K562 (cell line): ENCODE results near the gene FERMT3. TPM values are rescaled to one million over a fixed set of nuclear protein-coding genes. Genes with fewer than 3 reads are reported as not detected.

ENCODE experiments used
- BCOR ChIP-seq: fragments of 450-650 bp; IDR thresholded peaks from 2 replicates; pipeline ENCODE4 v1.6.1; 2016
- CAMTA2 ChIP-seq: fragments of 250-450 bp; sonication (Bioruptor Pico); conservative IDR thresholded peaks from 2 replicates; pipeline ENCODE4 v1.5.1; 2022
- CGGBP1 ChIP-seq: fragments of 250-450 bp; sonication (Bioruptor Pico); IDR thresholded peaks from 2 replicates; pipeline ENCODE4 v1.9.0; 2021; ENCODE audit warnings: mild to moderate bottlenecking
- CHD2 ChIP-seq: IDR thresholded peaks from 2 replicates; pipeline ENCODE4 v1.6.1; 2011; ENCODE audit warnings: low read depth, low read length
- IFI16 ChIP-seq: fragments of 250-450 bp; sonication (Bioruptor Pico); IDR thresholded peaks from 2 replicates; pipeline ENCODE4 v2.1.2; 2022; ENCODE audit warnings: mild to moderate bottlenecking, inconsistent platforms
- JUND ChIP-seq, 2 experiments: IDR thresholded peaks; 2 replicates in 1 of 2; 3 replicates in 1 of 2; pipeline ENCODE4 v1.6.1; 2011; ENCODE audit warnings: borderline replicate concordance in 2 of 2, low read depth in 2 of 2, low read length in 2 of 2, improper control_type of control experiment in 1 of 2, missing biosample characterization in 1 of 2, missing genetic modification characterization in 1 of 2, missing genetic modification reagents in 1 of 2
- KAT8 ChIP-seq: fragments of 450-650 bp; IDR thresholded peaks from 2 replicates; pipeline ENCODE4 v1.6.1; 2016; ENCODE audit warnings: low read depth, mild to moderate bottlenecking
- KLF16 ChIP-seq: IDR thresholded peaks from 2 replicates; pipeline ENCODE4 v1.6.1; 2016; ENCODE audit warnings: antibody characterized with exemption
- NELFE ChIP-seq: IDR thresholded peaks from 2 replicates; pipeline ENCODE4 v1.6.1; 2011; ENCODE audit warnings: mild to moderate bottlenecking; ENCODE audit not compliant: insufficient read depth, insufficient read length
- NR2C1 ChIP-seq, 2 experiments: fragments of 450-650 bp; IDR thresholded peaks; 2 replicates each; pipeline ENCODE4 v1.6.1; 2017; ENCODE audit warnings: mild to moderate bottlenecking in 2 of 2, antibody characterized with exemption in 1 of 2, inconsistent platforms in 1 of 2, missing compliant biosample characterization in 1 of 2, missing genetic modification characterization in 1 of 2
- NR4A1 ChIP-seq, 2 experiments: fragments of 250-450 bp in 1 of 2; fragments of 450-650 bp in 1 of 2; sonication (Bioruptor Pico) in 1 of 2; IDR thresholded peaks; 2 replicates each; pipeline versions ENCODE4 v1.4.0 to v1.6.1; 2016 to 2020; ENCODE audit warnings: mild to moderate bottlenecking in 2 of 2, missing compliant biosample characterization in 1 of 2, missing genetic modification characterization in 1 of 2, moderate library complexity in 1 of 2
- PRMT5 ChIP-seq: sonication (generic); formaldehyde crosslinking; IDR thresholded peaks from 2 replicates; pipeline ENCODE4 v1.5.0; 2020; ENCODE audit warnings: missing genetic modification reagents
- PTRF ChIP-seq: fragments of 450-650 bp; IDR thresholded peaks from 2 replicates; pipeline ENCODE4 v1.6.1; 2016; ENCODE audit warnings: mild to moderate bottlenecking, missing genetic modification characterization, missing compliant biosample characterization
- RNF2 ChIP-seq: sonication (generic); IDR thresholded peaks from 2 replicates; pipeline ENCODE4 v1.6.1; 2016
- SAP30 ChIP-seq: fragments of 200-600 bp; sonication (generic); IDR thresholded peaks from 2 replicates; pipeline ENCODE4 v1.6.1; 2012; ENCODE audit warnings: borderline replicate concordance, low read depth, mild to moderate bottlenecking, moderate library complexity, low read length, control low read depth, inconsistent platforms; ENCODE audit not compliant: insufficient read depth, poor library complexity, severe bottlenecking
- SMC3 ChIP-seq: conservative IDR thresholded peaks from 2 replicates; pipeline ENCODE4 v1.6.1; 2011; ENCODE audit warnings: low read depth, low read length, improper control_type of control experiment; ENCODE audit not compliant: insufficient read depth
- SNIP1 ChIP-seq: fragments of 450-650 bp; IDR thresholded peaks from 2 replicates; pipeline ENCODE4 v1.7.1; 2017; ENCODE audit warnings: low read depth, mild to moderate bottlenecking
- SP1 ChIP-seq: sonication (generic); formaldehyde crosslinking; IDR thresholded peaks from 2 replicates; pipeline ENCODE4 v1.8.1; 2022; ENCODE audit warnings: mild to moderate bottlenecking, missing genetic modification reagents
- TAF1 ChIP-seq: IDR thresholded peaks from 2 replicates; pipeline ENCODE4 v1.6.1; 2011; ENCODE audit warnings: mild to moderate bottlenecking, low read length, moderate library complexity; ENCODE audit not compliant: insufficient read depth, control insufficient read depth, severe bottlenecking; ENCODE audit errors: extremely low read depth
- TAL1 ChIP-seq: fragments of 450-650 bp; IDR thresholded peaks from 2 replicates; pipeline ENCODE4 v1.6.1; 2016; ENCODE audit warnings: mild to moderate bottlenecking
- TSC22D4 ChIP-seq: fragments of 450-650 bp; IDR thresholded peaks from 2 replicates; pipeline ENCODE4 v1.6.1; 2016; ENCODE audit warnings: missing genetic modification characterization, missing biosample characterization, control low read depth
- ZBTB7A ChIP-seq: IDR thresholded peaks from 2 replicates; pipeline ENCODE4 v1.6.1; 2011; ENCODE audit warnings: low read depth, mild to moderate bottlenecking, low read length, moderate library complexity, borderline replicate concordance; ENCODE audit not compliant: control insufficient read depth
- ZFP36 ChIP-seq: fragments of 150-350 bp; IDR thresholded peaks from 2 replicates; pipeline ENCODE4 v1.6.1; 2018; ENCODE audit warnings: low read length, low read depth; ENCODE audit not compliant: partially characterized antibody
- ZNF239 ChIP-seq: fragments of 250-450 bp; sonication (Bioruptor Pico); IDR thresholded peaks from 2 replicates; pipeline ENCODE4 v1.4.0; 2020; ENCODE audit warnings: mild to moderate bottlenecking
- ZNF507 ChIP-seq: conservative IDR thresholded peaks from 2 replicates; pipeline ENCODE4 v1.6.1; 2017; ENCODE audit warnings: missing genetic modification characterization, missing compliant biosample characterization
- ZNF699 ChIP-seq: fragments of 250-450 bp; sonication (Bioruptor Pico); IDR thresholded peaks from 2 replicates; pipeline ENCODE4 v1.8.0; 2021; ENCODE audit warnings: mild to moderate bottlenecking, moderate library complexity; ENCODE audit not compliant: insufficient replicate concordance
- polyA plus RNA-seq, 8 experiments: library from polyadenylated mRNA; depleted of rRNA in 4 of 8; stranded (reverse) in 5 of 8; unstranded in 3 of 8; fragments of >200 nt; fragmentation: Nextera tagmentation in 2 of 8; fragmentation: Illumina TruSeq in 1 of 8; extraction: Ambion mirVana in 2 of 8; extraction: Trizol in 1 of 8; gene quantifications; 2 replicates each; pipeline versions ENCODE4 v1.2.1 to v1.2.3, GENCODE V29; 2011 to 2014; ENCODE audit warnings: inconsistent platforms in 1 of 8, missing spikeins in 1 of 8
- total RNA-seq, 7 experiments: library from RNA; depleted of rRNA in 6 of 7; stranded (reverse); fragments of >200 nt in 6 of 7; fragmentation: Illumina TruSeq in 2 of 7; extraction: Trizol in 2 of 7; gene quantifications; 2 replicates each; pipeline versions ENCODE4 v1.2.1 to v1.2.3, GENCODE V29; 2011 to 2021; ENCODE audit warnings: low replicate concordance in 1 of 7
- TF ChIP-seq, protein P1 (sequence below): sonication (generic); formaldehyde crosslinking; IDR thresholded peaks from 2 replicates; pipeline ENCODE4 v1.8.0; 2022; ENCODE audit warnings: mild to moderate bottlenecking, missing genetic modification reagents, borderline replicate concordance

The FERMT3 gene
- total and polyA plus RNA-seq, 9 of the 15 experiments (the other 6 are each of a cell fraction or from before 2014, with no cell fraction given) = 3.2 to 275 (median 79.7) TPM

- TF ChIP-seq, protein P1, sequence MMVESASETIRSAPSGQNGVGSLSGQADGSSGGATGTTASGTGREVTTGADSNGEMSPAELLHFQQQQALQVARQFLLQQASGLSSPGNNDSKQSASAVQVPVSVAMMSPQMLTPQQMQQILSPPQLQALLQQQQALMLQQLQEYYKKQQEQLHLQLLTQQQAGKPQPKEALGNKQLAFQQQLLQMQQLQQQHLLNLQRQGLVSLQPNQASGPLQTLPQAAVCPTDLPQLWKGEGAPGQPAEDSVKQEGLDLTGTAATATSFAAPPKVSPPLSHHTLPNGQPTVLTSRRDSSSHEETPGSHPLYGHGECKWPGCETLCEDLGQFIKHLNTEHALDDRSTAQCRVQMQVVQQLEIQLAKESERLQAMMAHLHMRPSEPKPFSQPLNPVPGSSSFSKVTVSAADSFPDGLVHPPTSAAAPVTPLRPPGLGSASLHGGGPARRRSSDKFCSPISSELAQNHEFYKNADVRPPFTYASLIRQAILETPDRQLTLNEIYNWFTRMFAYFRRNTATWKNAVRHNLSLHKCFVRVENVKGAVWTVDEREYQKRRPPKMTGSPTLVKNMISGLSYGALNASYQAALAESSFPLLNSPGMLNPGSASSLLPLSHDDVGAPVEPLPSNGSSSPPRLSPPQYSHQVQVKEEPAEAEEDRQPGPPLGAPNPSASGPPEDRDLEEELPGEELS (CRISPR knock-in tag) = no peak
- TF ChIP-seq SMC3 = no peak
- TF ChIP-seq KLF16 = no peak
- peak; percentile 97 for TF ChIP-seq ZFP36
- TF ChIP-seq PTRF = no peak
- TF ChIP-seq ZNF507 (tag) = no peak
- TF ChIP-seq NELFE = no peak
- TF ChIP-seq NR2C1 (IDR thresholded peaks at IDR 0.05) = no peak
- no peak for TF ChIP-seq NR2C1 (tag; IDR thresholded peaks at IDR 0.05)
- TF ChIP-seq SP1 (CRISPR knock-in tag) = no peak
- peak; percentile 99 for TF ChIP-seq BCOR
- no peak for TF ChIP-seq IFI16 (CRISPR knock-in tag)
- no peak for TF ChIP-seq CGGBP1 (CRISPR knock-in tag)
- TF ChIP-seq PRMT5 (CRISPR knock-in tag) = no peak
- TF ChIP-seq TAF1 = no peak
- TF ChIP-seq ZNF699 = no peak
- no peak for TF ChIP-seq TAL1
- TF ChIP-seq TSC22D4 (tag) = no peak
- TF ChIP-seq SAP30 = no peak
- no peak for TF ChIP-seq CHD2
- TF ChIP-seq KAT8 = no peak
- TF ChIP-seq JUND (IDR thresholded peaks at IDR 0.05; ENCODE audit: borderline replicate concordance, low read depth, low read length) = no peak
- TF ChIP-seq JUND (tag; IDR thresholded peaks at IDR 0.05; ENCODE audit: borderline replicate concordance, low read depth, low read length) = no peak
- TF ChIP-seq NR4A1 (CRISPR knock-in tag; IDR thresholded peaks at IDR 0.05) = no peak
- no peak for TF ChIP-seq NR4A1 (tag; IDR thresholded peaks at IDR 0.05)
- TF ChIP-seq RNF2 = no peak
- no peak for TF ChIP-seq SNIP1
- no peak for TF ChIP-seq ZNF239 (CRISPR knock-in tag)
- no peak for TF ChIP-seq CAMTA2
- TF ChIP-seq ZBTB7A = no peak
Observed at GRCh38 chr11:64249563-64250414, 43.3 kb downstream of the FERMT3 start (continued).
